ENCODE data around the gene SLC25A22. TPM values are rescaled to one million over a fixed set of nuclear protein-coding genes. Genes with fewer than 3 reads are reported as not detected.
A peak's percentile ranks its signal among the peaks of the same experiment; 100 is the strongest.

SLC25A22 gene
- total and polyA plus RNA-seq, 10 donors: 6.3 to 23.2 (median 14.1) TPM

- H3K4me1 ChIP-seq: peaks cover 14 to 73% (median 44%) of the 10 kb centered on the region in 6 donors
- no peak for DNase-seq
- TF ChIP-seq POLR2A (IDR thresholded peaks at IDR 0.05) (no peak), CTCF (IDR thresholded peaks at IDR 0.05 in 8 of 11, conservative IDR thresholded peaks at IDR 0.05 in 3 of 11) (no peak), POLR2AphosphoS5 (IDR thresholded peaks at IDR 0.05) (no peak)
- no peaks in the 10 kb centered on the region for H3K27me3 ChIP-seq (replicated peaks in 1 of 7)
- intact Hi-C loops (cut with DNase I; ENCODE audit: low total_unique reads): no loop called here
- H3K27ac ChIP-seq: peak overlapping the region in 2 of 8 donors; percentile 88 to 91
- H3K9me3 ChIP-seq: no peaks in the 10 kb centered on the region
- H3K4me3 ChIP-seq: peak overlapping the region; percentile 46 to 97 (median 76)
- 30 to 44% (median 42%) methylated on average over 10 to 11 of the region's 11 CpGs for WGBS, 5 donors
- H3K36me3 ChIP-seq: peaks cover 0 to 37% (median 26%) of the 10 kb centered on the region in 6 donors
These were observed 21.9 kb downstream of the SLC25A22 start for GRCh38 chr11:776263-776560.

GRCh38 chr11:774873-775592, 23.0 kb downstream of the SLC25A22 start:
- 78 to 85% (median 81%) methylated on average over 19 to 20 of the region's 20 CpGs for WGBS, 5 donors
- no peaks in the 10 kb centered on the region for H3K9me3 ChIP-seq
- H3K36me3 ChIP-seq: peaks cover 0 to 49% (median 38%) of the 10 kb centered on the region in 6 donors
- intact Hi-C loops (cut with DNase I; ENCODE audit: low total_unique reads): no loop called here
- H3K4me3 ChIP-seq: no peak overlapping the region
- H3K4me1 ChIP-seq: peaks cover 14 to 66% (median 44%) of the 10 kb centered on the region in 6 donors
- TF ChIP-seq CTCF (IDR thresholded peaks at IDR 0.05 in 8 of 11, conservative IDR thresholded peaks at IDR 0.05 in 3 of 11): no peak
- peak in 1 of 3 donors; percentile 7 for TF ChIP-seq POLR2AphosphoS5 (IDR thresholded peaks at IDR 0.05)
- H3K27me3 ChIP-seq (replicated peaks in 1 of 7): no peaks in the 10 kb centered on the region
- no peak overlapping the region for H3K27ac ChIP-seq
- peak; percentile 76 for DNase-seq

- Histone ChIP-seq H3K9me3 (no peaks in the 10 kb centered on the region), H3K4me3 (no peak overlapping the region), H3K27ac (no peak overlapping the region), H3K36me3 (peaks cover 0 to 61% (median 42%) of the 10 kb centered on the region in 6 donors), H3K4me1 (peaks cover 14 to 54% (median 41%) of the 10 kb centered on the region in 6 donors), H3K27me3 (replicated peaks in 1 of 7) (no peaks in the 10 kb centered on the region)
- WGBS, 5 donors: 92 to 98% (median 95%) methylated on average over 5 to 9 of the region's 9 CpGs
- DNase-seq: no peak
- TF ChIP-seq POLR2A (IDR thresholded peaks at IDR 0.05) (no peak), CTCF (IDR thresholded peaks at IDR 0.05 in 8 of 11, conservative IDR thresholded peaks at IDR 0.05 in 3 of 11) (no peak), POLR2AphosphoS5 (IDR thresholded peaks at IDR 0.05) (no peak)
- intact Hi-C loops (cut with DNase I; ENCODE audit: low total_unique reads): no loop called here
These were observed 24.3 kb downstream of the SLC25A22 start for GRCh38 chr11:773830-774229.

GRCh38 chr11:773425-773824, 24.7 kb downstream of the SLC25A22 start:
- no peak for DNase-seq
- H3K4me1 ChIP-seq: peaks cover 12 to 50% (median 37%) of the 10 kb centered on the region in 6 donors
- no peak overlapping the region for H3K4me3 ChIP-seq
- TF ChIP-seq CTCF (IDR thresholded peaks at IDR 0.05 in 8 of 11, conservative IDR thresholded peaks at IDR 0.05 in 3 of 11) (no peak), POLR2A (IDR thresholded peaks at IDR 0.05) (no peak), POLR2AphosphoS5 (IDR thresholded peaks at IDR 0.05) (no peak)
- H3K9me3 ChIP-seq: no peaks in the 10 kb centered on the region
- H3K27ac ChIP-seq: no peak overlapping the region
- intact Hi-C loops (cut with DNase I; ENCODE audit: low total_unique reads): no loop called here
- H3K36me3 ChIP-seq: peaks cover 0 to 65% (median 42%) of the 10 kb centered on the region in 6 donors
- 85 to 95% (median 87%) methylated on average over 5 of the region's 5 CpGs for WGBS, 5 donors
- H3K27me3 ChIP-seq (replicated peaks in 1 of 7): no peaks in the 10 kb centered on the region

All from spleen (tissue), 11 donors.